ENCODE measurements around the gene CDCA3.

Gene CDCA3

GRCh38 chr12:6831450-6831995 is 19.6 kb downstream of the CDCA3 start:
- DNase-seq: no peak

- DNase-seq: no peak
Measured at GRCh38 chr12:6830999-6831398, 20.1 kb downstream of the CDCA3 start.

GRCh38 chr12:6830286-6830890 is 20.7 kb downstream of the CDCA3 start:
- DNase-seq: no peak

DNA sequence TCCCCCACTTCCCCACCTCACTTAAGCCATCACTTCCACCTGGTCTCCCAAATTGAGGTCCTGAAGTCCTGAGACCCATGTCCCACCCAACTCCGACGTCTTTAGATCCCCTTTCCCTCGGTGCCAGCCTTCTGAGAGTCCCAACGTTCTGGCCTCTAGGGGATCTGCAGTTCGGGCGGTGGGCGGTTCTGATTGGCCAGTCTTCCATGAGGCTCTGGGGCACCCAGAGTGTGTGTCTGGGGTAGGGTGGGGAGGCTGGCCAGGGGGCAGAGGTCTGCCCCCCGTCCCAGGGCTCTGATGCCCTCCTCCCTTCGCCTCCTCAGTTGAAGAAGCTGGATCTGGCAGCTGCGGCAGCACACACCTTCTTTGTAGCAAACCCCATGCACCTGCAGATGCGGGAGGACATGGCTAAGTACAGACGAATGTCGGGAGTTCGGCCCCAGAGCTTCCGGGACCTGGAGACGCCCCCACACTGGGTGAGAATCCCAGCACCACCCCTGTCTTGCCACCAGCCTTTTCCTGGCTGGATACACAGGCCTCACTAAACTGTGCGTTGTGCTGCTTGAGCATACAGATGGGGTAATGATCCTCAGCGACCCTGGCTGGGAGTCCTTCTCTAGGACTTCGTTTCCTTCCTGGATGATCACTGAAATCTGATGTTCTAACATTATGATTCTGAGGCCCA is 21.4 kb downstream of the CDCA3 start:
- peak; percentile 27 for DNase-seq

DNA sequence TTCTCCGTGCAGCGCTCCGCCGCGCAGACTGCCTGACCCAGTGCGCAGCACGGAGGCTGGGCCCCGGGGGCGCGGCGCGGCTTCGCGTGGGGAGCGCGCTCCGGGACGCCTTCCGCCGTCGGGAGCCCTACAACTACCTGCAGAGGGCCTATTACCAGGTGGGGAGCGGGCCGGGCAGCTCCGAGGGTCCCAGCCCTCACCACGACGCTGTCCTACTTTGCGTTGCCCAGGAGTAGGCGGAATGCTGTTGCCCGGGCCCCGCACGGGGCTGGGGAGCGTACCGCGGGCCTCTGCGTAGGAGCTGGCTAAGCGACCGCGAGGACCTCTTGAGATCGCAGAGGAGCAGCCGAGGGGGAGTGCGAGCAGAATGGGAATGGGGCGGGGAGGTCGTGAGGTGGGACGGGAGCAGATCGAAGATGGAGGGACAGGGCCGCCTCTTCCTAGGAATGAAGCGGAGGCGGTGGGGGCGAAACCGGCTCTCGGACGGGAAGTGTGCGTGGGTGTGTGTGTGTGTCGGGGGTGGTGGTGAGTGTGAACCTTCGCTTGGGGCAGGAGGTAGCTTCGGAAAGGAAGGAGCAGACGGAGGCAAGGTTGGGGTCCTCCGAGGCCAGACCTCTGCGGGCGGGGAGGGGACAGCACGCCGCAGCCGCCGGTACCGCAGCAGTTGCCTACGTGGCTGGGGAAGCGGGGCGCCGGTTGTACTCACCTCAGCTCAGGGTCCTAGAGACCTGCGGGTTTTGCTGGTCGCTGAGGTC is 22.1 kb downstream of the CDCA3 start:
- peak; percentile 36 for DNase-seq

- peak; percentile 58 for DNase-seq
Measured at GRCh38 chr12:6827982-6828780, 22.9 kb downstream of the CDCA3 start, which contains the start of gene P3H3. Gene P3H3, plus strand, starts transcription at chr12:6828407. Its CDS starts 34 bp downstream, at chr12:6828441.

DNA sequence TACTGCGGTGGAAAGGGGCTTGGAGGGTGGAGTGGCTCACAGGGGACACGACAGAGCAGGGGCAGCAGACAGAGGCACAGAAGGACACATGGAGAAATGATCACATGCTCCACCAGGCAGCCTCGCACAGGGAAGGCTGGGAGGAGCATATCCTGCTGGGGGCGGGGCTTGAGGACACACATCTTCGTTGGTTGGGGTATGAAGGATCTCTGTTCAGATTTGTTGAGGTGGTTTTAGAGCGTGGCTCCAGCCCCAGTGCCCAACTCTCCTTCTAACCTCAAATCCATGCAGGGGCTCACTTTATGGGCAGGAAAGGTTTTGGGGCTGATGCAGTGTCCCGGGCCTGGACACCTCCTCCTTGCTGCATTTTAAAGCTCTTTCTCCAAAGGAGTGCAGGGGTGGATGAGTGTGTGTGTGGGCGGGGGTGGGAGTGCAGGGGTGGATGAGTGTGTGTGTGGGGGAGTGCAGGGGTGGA is 23.6 kb downstream of the CDCA3 start:
- DNase-seq: peak; percentile 86

- DNase-seq: no peak
Measured at GRCh38 chr12:6826734-6827436, 24.2 kb downstream of the CDCA3 start.

- DNase-seq: no peak
Measured at GRCh38 chr12:6826125-6826733, 24.9 kb downstream of the CDCA3 start.

- peak; percentile 58 for DNase-seq
Measured at GRCh38 chr12:6825398-6826124, 25.5 kb downstream of the CDCA3 start.

- no peak for DNase-seq
Measured at GRCh38 chr12:6824901-6825381, 26.1 kb downstream of the CDCA3 start.

DNA sequence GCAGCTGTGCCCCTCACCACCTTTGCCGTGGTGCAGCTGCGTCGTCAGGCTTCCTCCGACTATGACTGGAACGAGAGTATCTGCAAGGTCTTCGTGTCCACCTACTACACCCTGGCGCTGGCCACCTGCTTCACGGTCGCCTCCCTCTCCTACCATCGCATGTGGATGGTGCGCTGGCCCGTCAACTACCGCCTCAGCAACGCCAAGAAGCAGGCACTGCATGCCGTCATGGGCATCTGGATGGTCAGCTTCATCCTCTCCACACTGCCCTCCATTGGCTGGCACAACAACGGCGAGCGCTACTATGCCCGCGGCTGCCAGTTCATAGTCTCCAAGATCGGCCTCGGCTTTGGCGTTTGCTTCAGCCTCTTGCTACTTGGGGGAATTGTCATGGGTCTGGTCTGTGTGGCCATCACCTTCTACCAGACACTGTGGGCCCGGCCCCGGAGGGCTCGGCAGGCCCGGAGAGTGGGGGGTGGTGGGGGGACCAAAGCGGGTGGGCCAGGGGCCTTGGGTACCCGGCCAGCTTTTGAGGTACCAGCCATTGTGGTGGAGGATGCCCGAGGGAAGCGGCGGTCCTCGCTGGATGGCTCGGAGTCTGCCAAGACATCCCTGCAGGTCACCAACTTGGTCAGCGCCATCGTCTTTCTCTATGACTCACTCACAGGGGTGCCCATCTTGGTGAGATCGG is 26.9 kb downstream of the CDCA3 start:
- DNase-seq: no peak

GRCh38 chr12:6823182-6824084 is 27.7 kb downstream of the CDCA3 start:
- no peak for DNase-seq

DNA sequence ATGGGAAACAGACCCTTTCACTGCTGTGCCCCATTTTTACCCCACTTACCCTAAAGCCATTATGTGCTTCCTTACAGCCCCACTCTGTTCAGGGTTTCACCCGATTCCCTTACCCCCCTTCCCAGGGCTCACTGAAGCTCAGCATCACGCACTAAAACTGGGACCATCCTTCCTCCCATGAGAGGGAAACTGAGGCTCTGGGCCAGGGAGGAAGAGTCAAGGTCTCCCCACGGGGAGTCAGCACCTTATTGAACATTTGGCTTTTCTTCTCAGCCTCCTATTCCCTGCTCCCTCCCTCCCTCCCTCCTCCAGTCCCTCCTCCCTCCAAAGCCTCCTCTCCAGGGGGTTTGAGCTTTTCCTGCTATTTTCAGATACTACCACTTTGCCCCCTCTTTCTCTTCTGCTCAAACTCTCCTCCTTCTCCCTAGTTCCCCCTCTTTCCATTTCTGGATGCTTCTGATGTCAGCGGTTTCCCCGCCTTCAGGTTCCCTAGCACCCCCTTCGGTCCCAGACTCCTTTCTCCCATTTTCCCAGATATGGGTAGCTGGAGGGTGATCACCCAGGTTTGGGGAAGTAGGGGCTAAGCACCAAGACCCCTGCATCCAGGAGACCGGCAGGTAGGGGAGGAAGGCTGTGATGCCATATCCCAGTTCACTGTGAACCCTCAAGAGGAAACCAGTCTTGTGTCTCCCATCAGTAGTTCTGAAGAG is 28.5 kb downstream of the CDCA3 start:
- DNase-seq: no peak

- DNase-seq: peak; percentile 70
Measured at GRCh38 chr12:6821591-6822425, 29.3 kb downstream of the CDCA3 start, which contains the start of gene GPR162. Gene GPR162, plus strand, starts transcription at chr12:6821821. Its CDS starts 2,078 bp downstream, at chr12:6823899.

DNA sequence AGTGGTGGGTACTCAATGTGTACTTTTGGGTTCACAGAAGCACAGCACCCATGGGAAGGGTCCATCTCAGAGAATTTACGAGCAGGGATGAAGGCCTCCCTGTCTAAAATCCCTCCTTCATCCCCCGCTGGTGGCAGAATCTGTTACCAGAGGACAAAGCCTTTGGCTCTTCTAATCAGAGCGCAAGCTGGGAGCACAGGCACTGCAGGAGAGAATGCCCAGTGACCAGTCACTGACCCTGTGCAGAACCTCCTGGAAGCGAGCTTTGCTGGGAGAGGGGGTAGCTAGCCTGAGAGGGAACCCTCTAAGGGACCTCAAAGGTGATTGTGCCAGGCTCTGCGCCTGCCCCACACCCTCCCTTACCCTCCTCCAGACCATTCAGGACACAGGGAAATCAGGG is 30.9 kb downstream of the CDCA3 start:
- no peak for DNase-seq

Measured in NCI-H1105 treated with DMSO at 0.1 percent for 48 hours (cell line).